ENCODE measurements around the gene XRRA1.

XRRA1 gene

DNA sequence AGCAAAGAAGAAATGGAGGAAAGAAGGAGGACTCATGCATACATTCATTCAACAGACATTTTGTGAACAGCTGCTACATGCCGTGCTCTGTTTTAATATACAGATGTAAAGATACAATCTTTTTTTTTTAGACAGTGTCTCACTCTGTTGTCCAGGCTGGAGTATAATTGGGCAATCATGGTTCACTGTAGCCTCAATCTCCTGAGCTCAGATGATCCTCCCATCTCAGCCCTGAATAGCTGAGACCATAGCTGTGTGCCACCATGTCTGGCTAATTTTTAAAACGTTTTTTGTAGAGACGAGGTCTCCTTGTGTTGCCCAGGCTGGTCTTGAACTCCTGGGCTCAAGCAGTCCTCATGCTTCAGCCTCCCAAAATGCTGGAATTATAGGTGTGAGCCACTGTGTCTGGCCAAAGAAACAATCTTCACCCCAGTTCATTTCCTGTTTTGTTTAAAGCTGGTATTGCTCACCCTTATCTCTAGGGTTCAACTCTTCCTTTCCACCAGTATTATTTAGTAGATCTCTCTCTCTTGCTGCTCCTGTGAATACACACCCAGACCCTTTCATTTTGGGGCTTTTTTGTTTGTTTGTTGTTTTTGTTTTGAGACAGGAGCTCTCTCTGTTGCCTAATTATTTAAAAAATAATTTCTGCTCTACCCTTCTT lies 130.5 kb downstream of the XRRA1 start:
- H3K27me3 ChIP-seq (ENCODE audit: control insufficient read depth, insufficient read depth, low read length, poor library complexity, severe bottlenecking): no peaks in the 10 kb centered on the region
- H3K27ac ChIP-seq (ENCODE audit: insufficient read depth, low read depth, low read length, poor library complexity, severe bottlenecking): no peak overlapping the region
- no peak overlapping the region for H3K4me3 ChIP-seq (ENCODE audit: insufficient read depth, low read depth, low read length)
- 69 to 77% methylated on average over 3 of the region's 3 CpGs for WGBS, 2 experiments
- no peaks in the 10 kb centered on the region for H3K4me1 ChIP-seq (ENCODE audit: control insufficient read depth, insufficient read depth, low read length)
- peaks cover 4% of the 10 kb centered on the region for H3K36me3 ChIP-seq (ENCODE audit: control insufficient read depth, insufficient read depth, low read length)
- no peaks in the 10 kb centered on the region for H3K9me3 ChIP-seq (ENCODE audit: control insufficient read depth, low read length)

DNA sequence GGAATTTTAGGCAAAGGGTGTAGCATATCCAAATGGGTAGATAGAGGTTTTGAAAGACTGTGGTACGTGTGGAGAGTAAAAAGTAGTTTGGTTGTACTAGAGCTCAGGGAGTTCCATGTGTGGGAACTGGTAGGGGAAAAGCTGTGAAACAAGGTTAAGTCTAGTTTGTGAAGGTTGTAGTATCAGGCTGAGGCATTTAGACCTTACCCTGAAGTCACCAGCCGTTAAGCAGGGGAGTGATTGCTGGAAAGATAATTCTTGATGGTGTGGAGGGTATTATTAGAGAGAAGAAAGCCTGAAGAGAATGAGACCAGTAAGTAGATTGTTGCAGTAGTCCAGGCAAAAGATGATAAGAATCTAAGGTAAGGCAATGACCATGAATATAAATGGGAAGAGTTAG lies 132.2 kb downstream of the XRRA1 start:
- no peaks in the 10 kb centered on the region for H3K36me3 ChIP-seq (ENCODE audit: control insufficient read depth, insufficient read depth, low read length)
- 88 to 91% methylated on average over 2 of the region's 2 CpGs for WGBS, 2 experiments

DNA sequence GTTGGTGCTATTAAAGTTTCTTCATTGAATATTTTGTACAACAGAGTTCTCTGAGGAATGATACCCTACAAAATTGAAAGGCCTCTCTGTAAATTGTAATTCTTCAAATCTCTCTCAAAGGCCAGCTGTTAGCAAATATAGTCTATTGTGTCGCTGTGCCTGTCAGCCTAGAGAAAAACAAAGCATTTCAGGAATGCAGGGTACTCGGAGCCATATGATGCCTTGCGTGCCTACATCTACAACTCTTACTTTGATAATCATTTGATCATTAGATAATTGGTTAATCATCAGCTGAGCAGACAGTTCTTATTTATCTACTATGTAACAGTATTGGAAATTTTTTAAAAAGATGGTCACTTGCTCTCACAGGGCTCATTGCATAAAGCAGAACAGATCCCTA lies 132.9 kb downstream of the XRRA1 start:
- H3K9me3 ChIP-seq (ENCODE audit: control insufficient read depth, low read length): no peaks in the 10 kb centered on the region
- H3K4me1 ChIP-seq (ENCODE audit: control insufficient read depth, insufficient read depth, low read length): no peaks in the 10 kb centered on the region
- WGBS, 2 experiments: 73 to 85% methylated on average over 3 of the region's 3 CpGs
- H3K27ac ChIP-seq (ENCODE audit: insufficient read depth, low read depth, low read length, poor library complexity, severe bottlenecking): no peak overlapping the region
- no peak overlapping the region for H3K4me3 ChIP-seq (ENCODE audit: insufficient read depth, low read depth, low read length)
- no peaks in the 10 kb centered on the region for H3K36me3 ChIP-seq (ENCODE audit: control insufficient read depth, insufficient read depth, low read length)
- H3K27me3 ChIP-seq (ENCODE audit: control insufficient read depth, insufficient read depth, low read length, poor library complexity, severe bottlenecking): no peaks in the 10 kb centered on the region

More for the DNA sequence above, 132.2 kb downstream of the XRRA1 start:
- no peaks in the 10 kb centered on the region for H3K4me1 ChIP-seq (ENCODE audit: control insufficient read depth, insufficient read depth, low read length)
- no peaks in the 10 kb centered on the region for H3K9me3 ChIP-seq (ENCODE audit: control insufficient read depth, low read length)
- H3K4me3 ChIP-seq (ENCODE audit: insufficient read depth, low read depth, low read length): no peak overlapping the region
- no peaks in the 10 kb centered on the region for H3K27me3 ChIP-seq (ENCODE audit: control insufficient read depth, insufficient read depth, low read length, poor library complexity, severe bottlenecking)
- no peak overlapping the region for H3K27ac ChIP-seq (ENCODE audit: insufficient read depth, low read depth, low read length, poor library complexity, severe bottlenecking)

DNA sequence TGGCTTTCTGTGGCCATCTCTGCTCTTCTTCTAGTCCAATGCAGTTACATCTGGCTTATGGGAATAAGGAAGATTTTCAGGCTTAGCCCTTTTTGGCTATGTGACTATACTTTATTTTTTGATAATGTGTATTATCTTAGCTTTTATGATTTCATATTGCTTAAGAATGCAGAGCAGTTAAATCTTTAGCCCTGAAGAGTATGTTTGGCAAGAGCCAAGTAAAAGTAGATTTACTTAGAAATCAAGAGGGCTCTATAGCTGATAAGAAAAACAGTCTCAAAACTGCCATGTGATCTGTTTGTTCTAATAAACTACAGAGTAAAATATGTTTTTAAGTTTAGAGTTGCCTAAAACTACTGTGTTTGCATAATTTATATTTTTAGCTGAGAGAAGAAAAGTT lies 139.1 kb downstream of the XRRA1 start:
- Histone ChIP-seq H3K4me3 (ENCODE audit: insufficient read depth, low read depth, low read length) (no peak overlapping the region), H3K27me3 (ENCODE audit: control insufficient read depth, insufficient read depth, low read length, poor library complexity, severe bottlenecking) (no peaks in the 10 kb centered on the region), H3K27ac (ENCODE audit: insufficient read depth, low read depth, low read length, poor library complexity, severe bottlenecking) (no peak overlapping the region), H3K36me3 (ENCODE audit: control insufficient read depth, insufficient read depth, low read length) (no peaks in the 10 kb centered on the region), H3K9me3 (ENCODE audit: control insufficient read depth, low read length) (no peaks in the 10 kb centered on the region), H3K4me1 (ENCODE audit: control insufficient read depth, insufficient read depth, low read length) (no peaks in the 10 kb centered on the region)

DNA sequence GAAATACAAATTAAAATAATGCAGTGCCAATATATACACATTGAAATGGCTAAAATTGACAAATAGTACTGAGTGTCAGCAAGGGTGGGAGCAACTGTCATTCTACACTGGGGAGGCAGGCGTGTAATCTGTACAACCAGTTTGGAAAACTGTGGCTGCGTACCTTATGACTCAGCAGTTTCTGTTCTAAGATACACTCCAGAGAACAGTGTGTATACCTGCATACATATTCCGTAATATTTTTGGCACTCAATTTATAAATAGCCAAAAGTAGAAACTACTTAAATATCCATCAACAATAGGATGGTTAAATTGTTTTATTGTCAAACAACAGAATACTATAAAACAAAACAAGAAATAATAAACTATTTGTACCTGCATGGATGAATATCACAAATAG lies 142.6 kb downstream of the XRRA1 start:
- no peaks in the 10 kb centered on the region for H3K9me3 ChIP-seq (ENCODE audit: control insufficient read depth, low read length)
- H3K27me3 ChIP-seq (ENCODE audit: control insufficient read depth, insufficient read depth, low read length, poor library complexity, severe bottlenecking): no peaks in the 10 kb centered on the region
- H3K27ac ChIP-seq (ENCODE audit: insufficient read depth, low read depth, low read length, poor library complexity, severe bottlenecking): no peak overlapping the region
- H3K4me1 ChIP-seq (ENCODE audit: control insufficient read depth, insufficient read depth, low read length): no peaks in the 10 kb centered on the region
- 96 to 97% methylated on average over 2 to 3 of the region's 3 CpGs for WGBS, 2 experiments
- no peak overlapping the region for H3K4me3 ChIP-seq (ENCODE audit: insufficient read depth, low read depth, low read length)
- H3K36me3 ChIP-seq (ENCODE audit: control insufficient read depth, insufficient read depth, low read length): no peaks in the 10 kb centered on the region

DNA sequence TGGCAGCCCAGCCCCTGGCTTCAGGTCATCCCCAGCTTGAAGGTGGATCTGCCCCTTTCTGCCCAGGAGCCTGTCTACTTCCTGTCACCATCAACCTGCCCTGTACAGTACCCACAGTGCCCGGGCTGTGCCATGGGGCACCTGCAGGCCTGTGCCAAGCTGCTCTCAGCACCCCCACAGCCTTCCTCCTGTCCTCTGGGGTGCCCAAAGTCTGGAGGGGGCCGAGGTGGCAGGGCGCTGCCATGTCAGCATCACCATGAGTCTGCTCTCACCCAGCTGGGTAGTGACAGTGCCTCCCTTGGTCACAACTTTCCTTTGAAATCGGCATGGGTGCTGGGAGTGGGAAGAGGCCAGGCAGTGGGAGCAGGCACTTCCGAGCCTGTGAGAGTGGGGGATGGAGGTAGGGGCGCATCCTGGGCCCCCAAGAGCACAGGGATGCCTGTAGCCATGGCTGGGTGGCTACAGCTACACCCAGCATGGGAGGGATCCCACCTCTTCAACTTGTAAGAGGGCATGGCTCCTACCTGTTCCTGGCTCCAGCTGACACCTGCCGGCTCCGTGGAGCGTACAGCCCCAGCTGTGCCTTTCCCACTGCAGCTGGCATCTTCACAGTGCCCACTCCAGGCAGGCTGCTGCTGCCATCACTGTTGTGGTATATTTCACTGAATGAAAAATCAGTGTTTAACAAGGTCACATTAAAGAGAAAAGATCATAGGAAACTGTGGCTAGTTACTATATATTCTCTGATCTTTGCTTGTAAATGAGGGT lies 157.4 kb downstream of the XRRA1 start:
- WGBS, 2 experiments: 85% methylated on average over 9 of the region's 9 CpGs
- peaks cover 19% of the 10 kb centered on the region for H3K36me3 ChIP-seq (ENCODE audit: control insufficient read depth, insufficient read depth, low read length)

More for the DNA sequence above, 157.4 kb downstream of the XRRA1 start:
- no peak overlapping the region for H3K27ac ChIP-seq (ENCODE audit: insufficient read depth, low read depth, low read length, poor library complexity, severe bottlenecking)
- no peaks in the 10 kb centered on the region for H3K4me1 ChIP-seq (ENCODE audit: control insufficient read depth, insufficient read depth, low read length)
- H3K4me3 ChIP-seq (ENCODE audit: insufficient read depth, low read depth, low read length): no peak overlapping the region
- H3K9me3 ChIP-seq (ENCODE audit: control insufficient read depth, low read length): no peaks in the 10 kb centered on the region
- H3K27me3 ChIP-seq (ENCODE audit: control insufficient read depth, insufficient read depth, low read length, poor library complexity, severe bottlenecking): no peaks in the 10 kb centered on the region

All from ectodermal cell (in vitro differentiated cells).